GM18520 (cell line): ENCODE data around the gene CLCN4.

ENCODE experiments used
- ATAC-seq: cut with Tn5 transposase; IDR thresholded peaks from one replicate; pipeline ENCODE4 v1.9.1; 2021; ENCODE audit not compliant: unreplicated experiment

The CLCN4 gene

GRCh38 chrX:10237241-10237640 is 80.5 kb downstream of the CLCN4 start:
- ATAC-seq, result no peak

DNA sequence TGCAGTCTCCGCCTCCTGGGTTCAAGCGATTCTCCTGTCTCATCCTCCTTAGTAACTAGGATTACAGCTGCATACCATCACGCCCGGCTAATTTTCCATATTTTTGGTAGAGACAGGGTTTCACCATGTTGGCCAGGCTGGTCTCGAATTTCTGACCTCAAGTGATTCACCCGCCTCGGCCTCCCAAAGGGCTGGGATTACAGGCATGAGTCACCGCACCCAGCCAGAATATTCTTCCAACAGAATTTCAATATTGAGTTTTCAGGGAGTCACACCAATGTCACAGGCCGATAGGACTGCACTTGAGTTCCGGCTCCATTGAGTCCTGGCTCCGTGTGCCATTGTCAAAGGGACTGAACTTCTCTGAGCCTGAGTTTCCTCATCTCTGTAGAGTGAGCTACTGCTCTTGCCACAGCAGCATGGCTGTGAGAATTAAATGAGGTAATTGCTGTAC is 82.9 kb downstream of the CLCN4 start:
- no peak for ATAC-seq

- ATAC-seq, result no peak
These were observed 84.1 kb downstream of the CLCN4 start for GRCh38 chrX:10240918-10241317.

DNA sequence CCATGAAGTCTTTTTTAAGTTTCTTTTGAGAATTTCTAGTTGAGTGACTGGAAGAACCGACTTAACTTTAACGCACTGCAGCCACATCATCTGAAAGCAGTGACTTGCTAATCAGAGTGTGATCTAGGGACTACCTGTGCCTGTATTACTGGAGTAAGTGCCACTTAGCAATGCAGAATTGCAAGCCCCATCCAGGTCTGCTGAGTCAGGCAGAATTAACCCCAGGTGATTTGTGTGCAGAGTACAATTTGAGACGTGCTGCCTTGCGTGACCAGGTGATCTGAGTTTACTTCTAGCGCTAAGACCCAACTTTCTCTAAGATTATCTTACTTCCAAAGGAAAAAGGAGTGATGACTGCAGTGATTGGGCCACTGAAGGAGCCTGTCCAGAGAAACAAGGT is 85.3 kb downstream of the CLCN4 start:
- ATAC-seq, result no peak

- ATAC-seq, result no peak
These were observed 86.3 kb downstream of the CLCN4 start for GRCh38 chrX:10243106-10243505.

GRCh38 chrX:10244915-10245622 is 88.3 kb downstream of the CLCN4 start:
- no peak for ATAC-seq

- no peak for ATAC-seq
These were observed 89.1 kb downstream of the CLCN4 start for GRCh38 chrX:10245886-10246285.

DNA sequence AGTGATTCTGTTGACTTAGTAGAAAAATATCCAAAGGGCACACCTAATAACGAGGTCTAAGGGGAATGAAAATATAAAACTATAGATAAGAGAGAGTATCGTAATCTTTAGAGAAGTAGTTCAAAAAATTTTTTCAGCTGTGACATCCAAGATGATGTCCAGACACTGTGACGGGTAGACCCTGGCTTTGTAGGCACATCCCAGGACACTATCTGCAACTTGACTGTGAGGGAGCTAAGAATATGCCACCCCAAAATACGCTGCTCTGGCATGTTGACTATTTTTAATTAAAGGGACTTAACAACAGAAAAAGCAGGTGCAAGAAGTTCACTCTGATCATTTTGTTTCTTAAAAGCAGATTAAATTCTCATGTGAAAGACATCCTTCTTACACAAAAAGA is 89.5 kb downstream of the CLCN4 start:
- no peak for ATAC-seq

DNA sequence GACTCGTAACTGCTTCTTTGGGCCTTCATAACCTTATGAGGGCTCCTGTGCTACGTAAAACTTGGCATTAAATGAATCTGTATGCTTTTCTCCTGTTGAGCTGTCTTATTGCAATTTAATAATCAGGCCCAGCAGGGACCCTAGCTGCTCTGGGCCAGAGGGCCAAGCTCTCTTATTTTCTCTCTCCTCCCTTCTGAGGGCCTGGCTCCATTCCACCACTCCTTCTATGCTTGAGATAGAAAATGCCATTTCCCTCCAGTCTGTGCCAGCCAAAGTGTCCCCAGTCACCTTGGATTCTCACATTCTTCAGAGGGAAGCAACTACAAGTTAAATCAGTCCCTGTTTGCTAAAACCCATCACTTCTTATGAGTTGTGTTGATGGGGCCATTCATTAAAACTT is 90.1 kb downstream of the CLCN4 start:
- no peak for ATAC-seq

GRCh38 chrX:10254739-10255138 is 98.0 kb downstream of the CLCN4 start:
- ATAC-seq, result no peak

DNA sequence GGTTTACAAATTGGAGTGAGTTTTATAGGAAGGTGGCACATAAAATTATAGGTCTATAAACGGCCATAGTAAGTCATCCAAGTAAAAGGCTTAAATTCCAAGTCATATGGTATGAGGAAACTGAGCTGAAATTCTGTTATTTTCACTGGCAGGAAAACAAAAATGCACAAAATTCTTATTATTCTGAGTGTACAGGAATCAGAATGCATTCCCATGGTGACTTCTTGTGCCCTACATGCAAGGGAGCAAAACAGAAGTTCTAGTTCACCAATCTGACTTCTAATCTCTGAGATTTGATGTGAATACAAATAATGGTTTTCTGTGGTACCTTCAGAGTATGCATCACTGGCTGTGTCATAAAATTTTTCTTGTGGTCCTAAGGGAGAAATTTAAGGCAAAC is 102.9 kb downstream of the CLCN4 start:
- ATAC-seq, result no peak

DNA sequence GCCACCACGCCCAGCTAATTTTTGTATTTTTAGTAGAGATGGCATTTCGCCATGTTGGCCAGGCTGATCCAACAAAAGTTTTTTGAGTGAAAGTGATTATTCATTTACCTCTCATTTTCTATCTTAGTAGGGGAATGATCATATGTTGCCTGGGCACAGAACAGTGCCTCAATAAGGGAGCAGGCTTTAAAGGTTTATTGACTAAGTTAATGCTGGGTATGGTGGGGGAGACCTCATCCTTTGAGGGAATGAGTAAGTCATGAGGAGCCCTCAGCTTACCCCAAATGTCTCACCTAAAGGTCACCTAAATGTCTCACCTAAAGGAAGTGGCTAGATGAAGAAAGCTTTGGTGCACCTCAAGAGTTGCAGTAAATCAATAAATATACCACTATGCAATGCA is 109.0 kb downstream of the CLCN4 start:
- ATAC-seq, result no peak

GRCh38 chrX:10278716-10279115 is 121.9 kb downstream of the CLCN4 start:
- ATAC-seq, result no peak

GRCh38 chrX:10280071-10280470 is 123.3 kb downstream of the CLCN4 start:
- ATAC-seq, result no peak

DNA sequence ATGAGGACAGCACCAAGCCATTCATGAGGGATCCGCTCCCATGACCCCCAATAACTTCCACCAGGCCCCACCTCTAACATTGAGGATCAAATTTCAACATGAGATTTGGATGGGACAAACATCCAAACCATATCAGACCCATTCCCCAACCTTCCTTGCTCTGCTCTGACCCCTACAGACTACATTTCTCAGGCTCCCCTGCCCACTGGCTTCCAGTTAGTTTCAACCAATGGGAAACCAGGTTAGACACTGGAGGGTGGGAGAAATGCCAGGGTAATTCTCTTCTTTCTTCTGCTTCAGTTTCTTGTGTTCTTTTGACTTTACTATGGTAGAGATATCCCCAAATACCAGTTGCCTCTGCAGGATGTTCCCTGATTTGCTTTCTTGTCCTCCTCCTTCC is 125.7 kb downstream of the CLCN4 start:
- no peak for ATAC-seq

DNA sequence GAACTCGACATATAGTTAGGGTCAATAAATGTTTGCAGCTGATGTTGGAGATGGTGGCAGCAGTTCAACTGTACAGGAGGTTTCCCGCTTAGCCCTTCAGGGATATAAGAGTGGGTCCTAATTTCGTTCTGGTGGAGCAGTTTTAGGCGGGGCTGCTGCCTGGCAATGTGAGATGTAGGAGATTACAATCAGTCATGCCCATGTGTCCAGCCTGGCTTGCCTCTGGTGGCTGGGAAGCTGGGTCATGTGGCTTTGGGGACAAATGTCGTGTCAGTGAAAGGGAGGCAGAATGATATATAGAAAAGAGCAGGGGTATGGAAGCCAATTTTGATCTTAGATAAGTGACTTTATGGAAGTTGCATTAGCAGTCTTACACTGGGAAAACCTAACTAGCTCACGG is 129.4 kb downstream of the CLCN4 start:
- ATAC-seq, result no peak
